CD4-positive, alpha-beta T cell treated with Interleukin-6 at 100 ng/mL for 8 hours (primary cell): Measurements from ENCODE around the gene ATP6V0C.
"Not testable (repeated sequence)": the region's sequence is repeated elsewhere in the genome, so short reads cannot be mapped to it uniquely, and the experiment has no call there.

ENCODE experiments used
- DNase-seq: peaks from one replicate; pipeline ENCODE4 v3.0.0-alpha.2; 2020; ENCODE audit warnings: mixed read lengths, low spot score

The ATP6V0C gene

GRCh38 chr16:2527784-2528100 lies 14.0 kb downstream of the ATP6V0C start:
- no peak for DNase-seq

GRCh38 chr16:2528161-2529060 lies 14.7 kb downstream of the ATP6V0C start:
- DNase-seq: no peak

- peak; percentile 0 for DNase-seq
Measured at GRCh38 chr16:2529061-2529931, 15.5 kb downstream of the ATP6V0C start.

GRCh38 chr16:2529961-2530628 lies 16.3 kb downstream of the ATP6V0C start:
- peak; percentile 0 for DNase-seq

- peak; percentile 1 for DNase-seq
Measured at GRCh38 chr16:2530629-2531318, 17.0 kb downstream of the ATP6V0C start.

DNA sequence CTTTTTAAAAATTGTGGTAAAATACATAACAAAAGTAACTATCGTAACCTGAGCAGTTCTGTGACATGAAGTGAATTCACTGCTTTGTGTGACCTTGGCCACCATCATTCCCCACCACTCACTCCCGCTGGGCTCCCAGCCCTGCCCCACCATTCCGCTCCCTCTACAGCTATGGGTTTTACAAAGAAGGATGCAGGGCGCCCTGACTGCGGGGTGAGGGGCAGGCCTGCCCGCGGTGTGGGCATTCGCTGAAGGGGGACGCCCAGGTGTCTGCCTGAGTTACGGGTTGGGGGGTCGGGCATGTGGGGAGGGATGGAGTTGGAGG lies 17.6 kb downstream of the ATP6V0C start, which contains the start of gene CEMP1:
TSS of gene CEMP1 (minus strand) at position 38 of the 325 bp plus-strand sequence. CDS start 335 bp downstream, outside the sequence.
- no peak for DNase-seq

GRCh38 chr16:2531696-2532493 lies 18.1 kb downstream of the ATP6V0C start:
- DNase-seq: peak; percentile 97

DNA sequence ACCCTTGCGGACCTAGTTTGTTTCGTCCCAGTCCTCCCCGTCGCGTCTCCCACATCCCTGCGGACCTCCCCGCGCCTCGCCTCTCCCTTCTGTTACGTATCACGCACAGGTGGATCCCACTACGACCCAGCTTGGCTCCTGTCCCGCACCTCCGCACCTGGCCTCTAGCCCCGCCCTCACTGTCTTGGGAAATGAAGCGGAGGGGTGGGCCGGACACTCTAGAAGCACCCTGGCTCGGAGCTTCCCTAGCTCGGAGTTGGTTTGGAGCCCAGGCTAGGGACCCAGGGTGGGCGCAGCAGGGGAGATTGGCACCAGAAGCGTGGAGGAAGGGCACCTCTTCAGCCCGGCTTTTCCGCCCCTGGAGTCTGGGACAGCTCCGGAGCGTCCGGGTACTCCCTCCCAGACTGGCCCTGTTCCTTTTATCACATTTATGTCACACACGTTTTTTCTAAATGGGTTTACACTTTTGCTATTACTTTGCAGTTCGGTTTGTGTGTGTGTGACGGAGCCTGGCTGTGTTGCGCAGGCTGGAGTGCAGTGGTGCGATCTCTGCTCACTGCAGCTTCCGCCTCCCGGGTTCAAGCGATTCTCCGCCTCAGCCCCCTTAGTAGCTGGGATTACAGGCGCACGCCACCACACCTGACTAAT lies 18.9 kb downstream of the ATP6V0C start:
- DNase-seq: peak; percentile 62

- DNase-seq: not testable (repeated sequence)
Measured at GRCh38 chr16:2533142-2533755, 19.5 kb downstream of the ATP6V0C start.

DNA sequence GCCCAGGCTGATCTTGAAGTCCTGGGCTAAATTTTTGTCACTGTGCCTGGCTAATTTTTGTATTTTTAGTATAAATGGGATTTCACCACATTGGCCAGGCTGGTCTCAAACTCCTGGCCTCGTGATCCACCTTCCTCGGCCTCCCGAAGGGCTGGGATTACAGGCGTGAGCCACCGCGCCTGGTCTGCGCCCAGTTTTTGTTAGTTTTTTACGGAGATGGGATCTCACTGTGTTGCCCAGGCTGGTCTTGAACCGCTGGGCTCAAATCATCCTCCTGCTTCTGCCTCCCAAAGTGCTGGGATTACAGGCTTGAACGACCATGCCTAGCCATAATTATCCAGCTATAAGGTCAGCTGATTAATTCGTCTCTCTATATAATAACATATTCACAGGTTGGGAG lies 20.2 kb downstream of the ATP6V0C start:
- no peak for DNase-seq

GRCh38 chr16:2534335-2534734 lies 20.6 kb downstream of the ATP6V0C start:
- DNase-seq: not testable (repeated sequence)

DNA sequence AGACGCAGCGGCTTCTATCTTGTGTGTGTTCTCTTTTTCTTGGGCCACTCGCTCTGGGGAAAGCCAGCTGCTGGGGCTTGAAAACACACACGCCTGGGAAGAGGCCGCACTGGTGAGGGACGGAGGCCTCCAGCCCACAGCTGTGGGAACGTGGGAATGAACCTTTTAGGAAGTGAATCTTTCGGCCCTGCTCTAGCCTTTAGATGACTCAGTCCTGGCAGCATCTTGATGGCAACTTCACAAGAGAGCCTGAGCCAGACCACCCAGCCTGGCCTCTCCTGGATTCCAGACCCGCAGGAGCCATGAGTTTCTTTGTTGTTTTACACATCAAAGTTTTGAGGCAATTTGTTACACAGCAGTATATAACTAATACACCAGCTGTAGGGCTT lies 21.9 kb downstream of the ATP6V0C start:
- DNase-seq: peak; percentile 0

DNA sequence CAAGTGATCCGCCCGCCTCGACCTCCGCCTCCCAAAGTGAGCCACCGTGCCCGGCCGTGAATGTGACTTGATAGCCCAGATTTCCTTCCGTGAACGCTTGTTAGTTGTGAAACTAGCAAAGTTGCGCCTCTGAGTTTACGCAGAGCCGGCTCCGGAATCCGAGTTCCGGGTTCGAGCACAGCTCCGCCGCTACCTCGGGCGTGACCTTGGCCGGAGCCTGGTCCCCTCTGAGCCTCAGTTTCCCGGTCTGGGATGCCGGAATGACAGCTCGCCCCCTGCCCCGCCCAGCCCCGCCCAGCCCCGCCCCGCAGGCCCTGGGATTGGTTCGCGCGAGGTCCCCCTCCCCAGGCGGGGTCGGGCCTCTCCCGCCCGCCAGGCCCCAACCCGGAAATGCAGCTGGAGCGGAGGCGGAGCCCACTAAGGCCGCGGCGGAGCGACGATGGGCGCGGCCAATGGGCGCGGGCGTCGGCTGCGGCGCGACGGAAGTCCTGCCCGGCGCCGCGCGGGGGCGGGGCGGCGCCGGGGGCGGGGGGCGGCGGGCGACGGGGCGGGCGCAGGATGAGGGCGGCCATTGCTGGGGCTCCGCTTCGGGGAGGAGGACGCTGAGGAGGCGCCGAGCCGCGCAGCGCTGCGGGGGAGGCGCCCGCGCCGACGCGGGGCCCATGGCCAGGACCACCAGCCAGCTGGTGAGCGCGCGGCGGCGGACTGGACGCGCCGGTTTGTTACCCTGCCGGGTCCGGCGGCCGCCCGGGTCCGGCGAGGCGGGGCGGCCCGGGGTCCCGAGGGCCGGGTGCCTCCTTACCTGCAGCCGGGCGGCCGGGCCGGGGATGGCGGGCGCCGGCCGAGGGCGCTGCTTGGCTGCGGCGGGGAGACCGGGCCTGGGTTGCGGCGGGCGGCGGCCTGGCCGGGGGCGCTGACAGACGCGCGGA lies 24.0 kb downstream of the ATP6V0C start, which contains the start of gene PDPK1:
TSS of gene PDPK1 (plus strand) at position 571 of the 929 bp plus-strand sequence. CDS start at position 663, 92 bp downstream.
- DNase-seq: peak; percentile 95

DNA sequence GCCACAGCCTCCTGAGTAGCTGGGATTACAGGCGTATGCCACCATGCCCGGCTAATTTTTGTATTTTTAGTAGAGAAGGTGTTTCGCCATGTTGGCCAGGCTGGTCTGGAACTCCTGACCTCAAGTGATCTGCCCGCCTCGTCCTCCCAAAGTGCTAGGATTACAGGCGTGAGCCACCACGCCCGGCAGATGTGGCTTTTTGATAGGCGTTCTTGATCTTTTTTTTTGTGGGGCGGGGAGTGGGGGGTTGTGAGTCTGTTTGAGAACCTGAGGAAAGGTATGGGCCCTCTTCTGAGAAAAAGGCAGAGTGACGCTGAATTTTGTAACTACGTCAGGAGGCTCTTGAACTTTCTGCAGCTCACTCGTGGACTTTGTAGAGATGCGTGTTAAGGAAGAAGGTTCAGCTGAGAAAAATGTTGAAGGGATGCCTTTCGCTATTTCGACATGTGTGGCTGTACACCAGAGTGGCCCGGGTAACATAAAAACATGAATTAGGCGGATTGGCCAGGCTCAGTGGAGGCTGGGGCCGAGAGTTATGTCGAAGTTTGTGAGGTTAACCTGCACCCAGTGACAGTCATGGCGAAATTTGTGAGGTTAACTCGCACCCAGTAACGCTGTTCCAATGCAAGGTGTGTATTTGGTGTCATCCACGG lies 25.6 kb downstream of the ATP6V0C start:
- not testable (repeated sequence) for DNase-seq

GRCh38 chr16:2539845-2540458 lies 26.2 kb downstream of the ATP6V0C start:
- DNase-seq: peak; percentile 2

DNA sequence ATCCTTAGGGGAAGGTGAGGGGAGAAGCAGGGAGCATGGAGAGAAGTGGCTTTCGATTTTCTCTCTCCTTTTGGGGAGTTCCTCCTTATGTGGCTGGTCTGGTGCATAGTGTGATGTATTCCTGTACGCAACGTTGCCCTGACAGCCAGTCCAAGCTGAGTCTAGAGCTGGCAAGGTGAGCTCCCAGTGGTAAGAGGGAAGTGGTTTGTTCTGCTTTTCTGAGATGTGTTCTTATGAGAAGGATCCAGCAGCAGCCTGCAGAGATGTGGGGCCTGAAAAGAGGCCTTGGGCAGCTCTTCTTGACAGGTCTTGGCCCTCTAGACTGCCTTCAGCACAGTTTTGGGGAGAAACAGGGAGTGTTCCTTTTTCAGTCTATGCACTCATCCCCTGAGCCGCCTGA lies 27.2 kb downstream of the ATP6V0C start:
- DNase-seq: not testable (repeated sequence)

DNA sequence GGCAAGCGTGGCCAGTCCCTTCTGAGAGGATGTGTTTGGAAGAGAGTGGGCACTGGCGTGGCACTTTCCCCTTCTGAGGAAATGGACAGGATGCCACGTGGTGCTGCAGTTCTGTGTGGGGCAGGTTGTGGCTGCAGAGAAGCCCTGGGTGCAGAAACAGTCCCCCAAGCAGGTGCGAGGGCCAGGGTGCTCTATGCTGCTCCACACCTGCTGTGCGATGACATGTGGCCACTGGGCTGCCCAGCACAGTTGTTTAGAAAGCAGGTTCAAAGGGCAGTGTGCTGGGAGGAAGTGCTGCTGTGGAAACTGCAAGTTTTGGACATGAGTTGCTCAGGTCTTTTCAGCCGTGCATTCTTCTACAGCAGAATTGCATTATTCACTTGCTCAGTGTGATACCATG lies 27.7 kb downstream of the ATP6V0C start:
- DNase-seq: not testable (repeated sequence)

DNA sequence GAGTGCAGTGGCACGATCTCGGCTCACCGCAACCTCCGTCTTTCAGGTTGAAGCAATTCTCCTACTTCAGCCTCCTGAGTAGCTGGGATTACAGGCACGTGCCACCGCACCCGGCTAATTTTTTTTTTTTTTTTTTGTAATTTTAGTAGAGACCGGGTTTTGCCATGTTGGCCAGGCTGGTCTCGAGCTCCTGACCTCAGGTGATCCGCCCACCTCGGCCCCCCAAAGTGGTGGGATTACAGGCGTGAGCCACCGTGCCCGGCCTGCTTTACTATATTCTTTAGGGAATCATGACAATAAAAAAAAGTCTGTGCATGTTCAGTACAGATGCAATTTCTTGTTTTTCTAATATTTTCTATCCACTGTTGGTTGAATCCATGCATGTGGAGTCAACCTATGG lies 30.0 kb downstream of the ATP6V0C start:
- not testable (repeated sequence) for DNase-seq
